Mammary epithelial cell (primary cell): ENCODE results near the gene SIK3.

Source experiments
- EZH2 ChIP-seq: IDR thresholded peaks from 2 replicates; pipeline ENCODE4 v1.6.1; 2012; ENCODE audit warnings: low read length, inconsistent platforms, borderline replicate concordance
- TF ChIP-seq, protein P1 (sequence below), 2 donors: IDR thresholded peaks in 1 of 2; conservative IDR thresholded peaks in 1 of 2; 2 replicates each; pipeline ENCODE4 v1.5.1; 2011 to 2012; ENCODE audit warnings: inconsistent platforms in 2 of 2, low read length in 2 of 2, mild to moderate bottlenecking in 2 of 2, control low read depth in 1 of 2, low read depth in 1 of 2; ENCODE audit not compliant: insufficient read depth in 1 of 2; ENCODE audit errors: extremely low read depth in 1 of 2

DNA sequence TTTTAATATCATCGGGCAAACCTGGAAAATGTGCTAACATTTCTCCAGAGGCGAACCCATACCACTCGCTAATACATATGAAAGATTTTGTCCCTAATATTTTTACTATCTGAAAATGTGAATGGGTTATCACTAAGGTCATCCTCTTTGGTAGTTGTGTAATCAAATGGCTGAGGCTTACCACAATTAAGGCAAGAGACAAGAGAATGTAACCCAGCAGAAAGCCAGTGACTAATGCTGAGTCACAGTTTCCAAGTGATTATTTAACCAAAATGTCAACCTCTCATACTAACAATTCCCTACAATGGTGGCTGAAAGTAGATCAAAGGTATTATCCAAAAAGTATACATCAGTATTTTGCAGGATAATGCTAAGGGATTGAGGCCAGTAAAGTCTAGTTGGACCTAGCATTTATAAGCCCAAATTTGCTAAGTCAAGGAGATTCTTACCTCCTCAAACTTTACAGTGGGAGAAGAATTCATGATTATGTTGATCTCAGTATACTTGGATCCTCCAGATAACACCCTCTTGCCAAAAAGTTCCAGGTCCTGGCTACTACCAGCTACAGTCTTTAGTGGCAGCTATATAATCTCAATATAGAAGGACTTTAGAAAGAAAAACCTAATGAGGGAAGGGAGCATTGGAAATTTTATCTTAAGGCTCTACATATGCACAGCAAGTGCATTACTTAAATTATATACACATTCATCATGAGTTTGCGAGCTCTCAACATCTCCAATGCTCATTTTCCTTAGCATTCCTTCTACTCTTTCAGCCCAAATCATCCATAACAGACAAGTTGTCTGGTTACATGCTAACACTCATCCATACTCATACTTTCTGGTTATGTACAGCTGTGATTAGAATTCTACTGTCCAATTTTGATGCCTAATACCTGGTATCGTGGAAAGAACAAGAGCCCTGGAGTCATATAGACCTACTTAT, 25.4 kb downstream of the SIK3 start:
- TF ChIP-seq, protein P1, sequence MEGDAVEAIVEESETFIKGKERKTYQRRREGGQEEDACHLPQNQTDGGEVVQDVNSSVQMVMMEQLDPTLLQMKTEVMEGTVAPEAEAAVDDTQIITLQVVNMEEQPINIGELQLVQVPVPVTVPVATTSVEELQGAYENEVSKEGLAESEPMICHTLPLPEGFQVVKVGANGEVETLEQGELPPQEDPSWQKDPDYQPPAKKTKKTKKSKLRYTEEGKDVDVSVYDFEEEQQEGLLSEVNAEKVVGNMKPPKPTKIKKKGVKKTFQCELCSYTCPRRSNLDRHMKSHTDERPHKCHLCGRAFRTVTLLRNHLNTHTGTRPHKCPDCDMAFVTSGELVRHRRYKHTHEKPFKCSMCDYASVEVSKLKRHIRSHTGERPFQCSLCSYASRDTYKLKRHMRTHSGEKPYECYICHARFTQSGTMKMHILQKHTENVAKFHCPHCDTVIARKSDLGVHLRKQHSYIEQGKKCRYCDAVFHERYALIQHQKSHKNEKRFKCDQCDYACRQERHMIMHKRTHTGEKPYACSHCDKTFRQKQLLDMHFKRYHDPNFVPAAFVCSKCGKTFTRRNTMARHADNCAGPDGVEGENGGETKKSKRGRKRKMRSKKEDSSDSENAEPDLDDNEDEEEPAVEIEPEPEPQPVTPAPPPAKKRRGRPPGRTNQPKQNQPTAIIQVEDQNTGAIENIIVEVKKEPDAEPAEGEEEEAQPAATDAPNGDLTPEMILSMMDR (conservative IDR thresholded peaks at IDR 0.05 in 1 of 2, IDR thresholded peaks at IDR 0.05 in 1 of 2; ENCODE audit: extremely low read depth in 1 of 2, insufficient read depth in 1 of 2, low read depth in 1 of 2, low read length in 2 of 2) = no peak
- TF ChIP-seq EZH2 = no peak
